SK-N-SH (cell line): Measurements from ENCODE around the gene CDC26.
"Not testable (repeated sequence)": the region's sequence is repeated elsewhere in the genome, so short reads cannot be mapped to it uniquely, and the experiment has no call there.

Experiments used
- CHD2 ChIP-seq: fragments of 150-350 bp; IDR thresholded peaks from 2 replicates; pipeline ENCODE4 v1.6.1; 2018; ENCODE audit warnings: low read length; ENCODE audit not compliant: partially characterized antibody
- CTCF ChIP-seq: fragments of 200-600 bp; sonication (generic); IDR thresholded peaks from 2 replicates; pipeline ENCODE4 v1.6.1; 2017; ENCODE audit warnings: antibody characterized with exemption, mild to moderate bottlenecking, moderate library complexity
- FOXM1 ChIP-seq: IDR thresholded peaks from 2 replicates; pipeline ENCODE4 v1.4.0; 2012; ENCODE audit warnings: low read depth, mild to moderate bottlenecking
- MXI1 ChIP-seq: IDR thresholded peaks from 2 replicates; pipeline ENCODE4 v1.6.1; 2012; ENCODE audit warnings: mild to moderate bottlenecking, low read depth, low read length, improper control_type of control experiment
- POLR2AphosphoS5 ChIP-seq: IDR thresholded peaks from 2 replicates; pipeline ENCODE4 v1.6.1; 2012; ENCODE audit warnings: low read depth, low read length
- RAD21 ChIP-seq: IDR thresholded peaks from 2 replicates; pipeline ENCODE4 v1.6.1; 2012; ENCODE audit warnings: mild to moderate bottlenecking, low read length
- RCOR1 ChIP-seq: fragments of 150-350 bp; IDR thresholded peaks from 2 replicates; pipeline ENCODE4 v1.6.1; 2017; ENCODE audit warnings: antibody characterized with exemption, low read length
- TAF1 ChIP-seq: IDR thresholded peaks from 2 replicates; pipeline ENCODE4 v1.6.1; 2012; ENCODE audit warnings: low read depth, mild to moderate bottlenecking, low read length, moderate library complexity, borderline replicate concordance
- ZBTB33 ChIP-seq: IDR thresholded peaks from 2 replicates; pipeline ENCODE4 v1.4.0; 2012; ENCODE audit warnings: low read depth, borderline replicate concordance
- TF ChIP-seq, protein P1 (sequence below): IDR thresholded peaks from 2 replicates; pipeline ENCODE4; 2012
- TF ChIP-seq, protein P2 (sequence below): IDR thresholded peaks from 2 replicates; pipeline ENCODE4 v1.6.1; 2012; ENCODE audit warnings: mild to moderate bottlenecking, low read depth, low read length, moderate library complexity

DNA sequence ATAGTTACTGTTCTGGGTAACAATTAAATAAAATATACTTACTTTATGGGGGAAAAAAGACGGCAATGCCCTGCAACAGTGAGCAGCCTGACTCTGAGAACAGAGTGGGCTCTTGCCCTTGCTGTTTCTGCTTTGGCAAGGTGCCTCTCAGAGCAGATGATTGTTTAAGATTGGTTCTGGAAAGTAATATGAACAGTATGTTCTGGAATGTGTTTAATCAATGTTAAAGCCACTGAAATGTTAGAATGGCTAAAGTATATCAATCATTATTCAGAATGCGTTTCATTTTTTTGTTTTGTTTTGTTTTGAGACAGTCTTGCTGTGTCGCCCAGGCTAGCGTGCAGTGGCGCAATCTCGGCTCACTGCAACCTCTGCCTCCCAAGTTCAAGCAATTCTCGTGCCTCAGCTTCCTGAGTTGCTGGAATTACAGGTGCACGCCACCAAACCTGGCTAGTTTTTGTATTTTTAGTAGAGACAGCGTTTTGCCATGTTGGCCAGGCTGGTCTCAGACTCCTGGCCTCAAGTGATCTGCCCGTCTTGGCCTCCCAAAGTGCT, 39.6 kb downstream of the CDC26 start:
- not testable (repeated sequence) for TF ChIP-seq CHD2, CTCF, FOXM1, TAF1, MXI1, POLR2AphosphoS5, ZBTB33, RCOR1, RAD21
- TF ChIP-seq, protein P1, sequence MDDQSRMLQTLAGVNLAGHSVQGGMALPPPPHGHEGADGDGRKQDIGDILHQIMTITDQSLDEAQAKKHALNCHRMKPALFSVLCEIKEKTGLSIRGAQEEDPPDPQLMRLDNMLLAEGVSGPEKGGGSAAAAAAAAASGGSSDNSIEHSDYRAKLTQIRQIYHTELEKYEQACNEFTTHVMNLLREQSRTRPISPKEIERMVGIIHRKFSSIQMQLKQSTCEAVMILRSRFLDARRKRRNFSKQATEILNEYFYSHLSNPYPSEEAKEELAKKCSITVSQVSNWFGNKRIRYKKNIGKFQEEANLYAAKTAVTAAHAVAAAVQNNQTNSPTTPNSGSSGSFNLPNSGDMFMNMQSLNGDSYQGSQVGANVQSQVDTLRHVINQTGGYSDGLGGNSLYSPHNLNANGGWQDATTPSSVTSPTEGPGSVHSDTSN = not testable (repeated sequence)
- TF ChIP-seq, protein P2, sequence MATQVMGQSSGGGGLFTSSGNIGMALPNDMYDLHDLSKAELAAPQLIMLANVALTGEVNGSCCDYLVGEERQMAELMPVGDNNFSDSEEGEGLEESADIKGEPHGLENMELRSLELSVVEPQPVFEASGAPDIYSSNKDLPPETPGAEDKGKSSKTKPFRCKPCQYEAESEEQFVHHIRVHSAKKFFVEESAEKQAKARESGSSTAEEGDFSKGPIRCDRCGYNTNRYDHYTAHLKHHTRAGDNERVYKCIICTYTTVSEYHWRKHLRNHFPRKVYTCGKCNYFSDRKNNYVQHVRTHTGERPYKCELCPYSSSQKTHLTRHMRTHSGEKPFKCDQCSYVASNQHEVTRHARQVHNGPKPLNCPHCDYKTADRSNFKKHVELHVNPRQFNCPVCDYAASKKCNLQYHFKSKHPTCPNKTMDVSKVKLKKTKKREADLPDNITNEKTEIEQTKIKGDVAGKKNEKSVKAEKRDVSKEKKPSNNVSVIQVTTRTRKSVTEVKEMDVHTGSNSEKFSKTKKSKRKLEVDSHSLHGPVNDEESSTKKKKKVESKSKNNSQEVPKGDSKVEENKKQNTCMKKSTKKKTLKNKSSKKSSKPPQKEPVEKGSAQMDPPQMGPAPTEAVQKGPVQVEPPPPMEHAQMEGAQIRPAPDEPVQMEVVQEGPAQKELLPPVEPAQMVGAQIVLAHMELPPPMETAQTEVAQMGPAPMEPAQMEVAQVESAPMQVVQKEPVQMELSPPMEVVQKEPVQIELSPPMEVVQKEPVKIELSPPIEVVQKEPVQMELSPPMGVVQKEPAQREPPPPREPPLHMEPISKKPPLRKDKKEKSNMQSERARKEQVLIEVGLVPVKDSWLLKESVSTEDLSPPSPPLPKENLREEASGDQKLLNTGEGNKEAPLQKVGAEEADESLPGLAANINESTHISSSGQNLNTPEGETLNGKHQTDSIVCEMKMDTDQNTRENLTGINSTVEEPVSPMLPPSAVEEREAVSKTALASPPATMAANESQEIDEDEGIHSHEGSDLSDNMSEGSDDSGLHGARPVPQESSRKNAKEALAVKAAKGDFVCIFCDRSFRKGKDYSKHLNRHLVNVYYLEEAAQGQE = not testable (repeated sequence)
